ENCODE data around the gene TENM3.

TENM3 gene

DNA sequence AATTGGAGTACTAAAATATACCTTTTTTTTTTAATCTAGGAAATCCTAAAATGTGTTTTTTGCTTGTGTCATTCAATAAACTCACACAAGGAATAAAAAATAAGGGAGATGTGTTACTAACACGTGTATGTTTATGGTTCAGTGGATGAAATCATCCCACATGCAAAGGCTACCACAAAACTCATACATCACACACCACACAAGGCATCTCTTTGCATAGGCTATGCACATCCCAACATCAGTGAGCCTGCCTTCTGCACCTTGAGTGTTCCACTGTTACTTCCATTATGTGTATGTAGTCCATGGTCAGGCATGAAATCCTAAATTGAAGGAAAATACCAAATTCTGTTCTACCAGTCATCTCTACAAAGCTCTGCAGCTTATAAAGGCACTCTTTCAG, 460.9 kb downstream of the TENM3 start:
- DNase-seq, result no peak

GRCh38 chr4:182704948-182705347, 461.7 kb downstream of the TENM3 start:
- DNase-seq, result no peak

- no peak for DNase-seq
These were observed 462.2 kb downstream of the TENM3 start for GRCh38 chr4:182705389-182705788.

GRCh38 chr4:182711211-182711610, 468.0 kb downstream of the TENM3 start:
- no peak for DNase-seq

GRCh38 chr4:182715548-182715947, 472.3 kb downstream of the TENM3 start:
- no peak for DNase-seq

DNA sequence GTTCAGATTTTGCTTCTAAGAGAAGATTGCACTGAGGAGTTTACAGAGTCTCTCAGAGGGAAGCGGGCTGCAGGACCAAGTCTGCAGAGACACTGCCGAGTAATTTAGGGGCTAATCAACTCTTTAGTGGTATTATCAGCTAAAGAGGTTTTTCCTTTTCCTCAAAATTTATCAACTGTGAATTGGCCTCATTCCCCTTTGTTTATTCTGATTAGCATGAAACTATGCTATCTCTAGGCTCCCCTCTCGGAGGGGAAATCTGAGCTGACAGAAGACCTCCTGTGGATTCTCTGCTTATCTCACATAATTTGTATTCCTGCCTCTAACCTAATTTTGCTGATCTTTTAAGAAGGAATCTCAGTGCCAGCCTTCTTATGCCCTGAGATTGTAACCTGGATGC, 473.0 kb downstream of the TENM3 start:
- no peak for DNase-seq

DNA sequence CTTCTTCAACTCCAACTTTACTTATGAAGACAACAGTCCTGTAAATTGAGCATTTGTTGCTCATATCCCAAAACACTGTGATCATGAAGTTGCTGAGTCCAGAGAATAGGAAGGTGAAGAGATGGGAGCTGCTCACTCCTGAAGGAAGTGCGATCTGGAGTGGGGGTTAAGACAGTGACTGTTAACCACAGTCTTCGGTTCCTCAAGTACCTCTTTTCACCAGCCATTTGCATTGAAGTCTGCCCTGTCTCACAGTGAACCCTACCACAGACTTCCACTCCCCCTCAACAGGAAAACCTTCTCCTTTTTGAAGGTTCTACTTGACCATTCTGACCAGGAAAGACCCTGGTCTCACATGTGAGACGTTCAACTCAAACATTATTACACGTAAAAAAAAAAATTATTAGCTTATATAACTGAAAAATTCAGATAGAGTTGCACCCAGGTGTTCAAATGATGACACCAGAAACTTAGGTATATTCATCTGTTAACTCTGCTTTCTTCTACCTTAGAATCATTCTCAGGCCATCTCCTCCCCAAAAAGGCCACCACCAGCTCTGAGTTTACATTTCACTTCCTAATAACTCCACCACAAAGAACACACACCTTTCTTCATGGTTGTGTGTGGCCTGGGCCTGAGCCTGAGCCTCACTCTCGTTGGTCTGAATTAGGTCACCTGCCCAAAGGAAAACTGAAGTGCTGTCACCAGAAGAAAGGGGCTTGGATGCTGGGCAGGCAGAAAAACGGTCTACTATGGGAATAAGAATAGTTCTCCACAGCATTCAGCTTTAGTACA, 474.8 kb downstream of the TENM3 start:
- no peak for DNase-seq

DNA sequence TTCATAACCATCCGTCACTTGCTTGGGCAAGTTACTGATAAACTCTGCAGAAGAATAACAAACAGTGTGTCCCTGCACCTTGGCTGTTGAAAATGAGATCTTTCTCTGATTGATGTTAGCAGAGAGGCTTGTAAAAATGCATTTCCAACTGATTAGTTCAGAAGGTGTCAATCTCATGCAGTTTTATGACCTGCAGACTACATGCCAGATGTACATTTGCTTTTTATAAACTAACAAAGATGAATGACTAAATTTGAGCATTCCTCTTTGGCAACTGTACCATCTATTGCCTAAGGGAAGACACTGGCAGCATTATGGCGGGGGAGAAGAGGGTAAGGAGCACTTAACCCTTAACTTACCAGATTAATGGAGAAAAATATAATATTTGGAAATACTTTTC, 481.2 kb downstream of the TENM3 start:
- DNase-seq, result no peak

GRCh38 chr4:182729516-182729915, 486.3 kb downstream of the TENM3 start:
- DNase-seq, result no peak

GRCh38 chr4:182730791-182731190, 487.6 kb downstream of the TENM3 start:
- DNase-seq, result no peak

DNA sequence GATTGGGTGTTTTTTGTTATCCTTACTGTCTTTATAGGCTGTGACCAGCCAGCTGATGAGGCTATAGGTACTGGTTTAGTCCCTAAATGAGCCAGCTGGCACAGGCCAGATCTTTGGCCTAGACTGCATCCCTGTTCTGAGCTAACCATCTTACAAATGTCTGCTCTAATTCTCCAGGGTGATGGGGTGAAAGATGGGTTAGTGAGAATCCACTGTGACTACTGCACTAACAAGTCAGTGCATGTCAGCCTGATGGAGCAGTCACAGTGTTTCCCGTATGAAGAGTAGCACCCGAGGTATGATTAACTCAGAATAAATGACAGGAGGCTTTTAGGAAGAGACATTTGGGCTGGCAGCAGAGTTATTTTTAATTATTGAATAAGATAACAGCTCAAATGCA, 493.0 kb downstream of the TENM3 start:
- no peak for DNase-seq

- no peak for DNase-seq
These were observed 495.3 kb downstream of the TENM3 start for GRCh38 chr4:182738283-182739047.

GRCh38 chr4:182740256-182740655, 497.1 kb downstream of the TENM3 start:
- no peak for DNase-seq

DNA sequence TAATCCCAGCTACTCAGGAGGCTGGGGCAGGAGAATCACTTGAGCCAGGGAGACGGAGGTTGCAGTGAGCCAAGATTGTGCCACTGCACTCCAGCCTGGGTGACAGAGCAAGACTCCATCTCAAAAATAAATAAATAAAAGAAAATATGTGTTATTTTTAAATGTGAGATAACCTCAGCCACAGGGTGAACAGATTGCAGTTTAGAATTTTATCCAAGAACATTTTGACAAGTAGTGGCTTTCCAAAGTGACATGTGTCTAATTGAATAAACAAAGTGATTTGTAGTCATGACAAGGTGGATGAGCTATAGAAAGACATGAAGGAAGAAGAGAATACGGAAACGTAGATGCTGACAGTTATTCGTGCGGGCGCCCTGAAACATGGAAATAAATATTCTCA, 497.9 kb downstream of the TENM3 start:
- DNase-seq, result no peak

GRCh38 chr4:182741914-182742313, 498.7 kb downstream of the TENM3 start:
- no peak for DNase-seq

DNA sequence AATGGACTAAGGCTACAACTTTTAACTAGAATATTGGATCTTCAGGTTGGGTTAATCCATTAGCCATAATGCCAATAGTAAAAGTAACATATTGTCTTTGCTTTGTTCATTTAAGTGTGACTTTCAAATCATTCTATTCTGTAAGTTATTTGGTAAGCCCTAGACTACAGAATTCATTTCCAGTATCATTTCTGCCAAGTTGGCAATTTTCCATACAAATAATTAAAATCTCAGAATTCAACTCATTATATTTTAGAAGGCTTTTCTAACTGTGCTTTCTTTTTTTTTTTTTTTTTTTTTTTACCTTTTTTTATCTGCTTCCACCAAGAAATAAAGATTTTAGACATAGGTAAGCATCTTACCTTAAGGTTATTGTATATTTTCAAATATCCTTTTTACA, 500.6 kb downstream of the TENM3 start:
- DNase-seq, result no peak

- DNase-seq, result no peak
These were observed 502.0 kb downstream of the TENM3 start for GRCh38 chr4:182745237-182745636.

DNA sequence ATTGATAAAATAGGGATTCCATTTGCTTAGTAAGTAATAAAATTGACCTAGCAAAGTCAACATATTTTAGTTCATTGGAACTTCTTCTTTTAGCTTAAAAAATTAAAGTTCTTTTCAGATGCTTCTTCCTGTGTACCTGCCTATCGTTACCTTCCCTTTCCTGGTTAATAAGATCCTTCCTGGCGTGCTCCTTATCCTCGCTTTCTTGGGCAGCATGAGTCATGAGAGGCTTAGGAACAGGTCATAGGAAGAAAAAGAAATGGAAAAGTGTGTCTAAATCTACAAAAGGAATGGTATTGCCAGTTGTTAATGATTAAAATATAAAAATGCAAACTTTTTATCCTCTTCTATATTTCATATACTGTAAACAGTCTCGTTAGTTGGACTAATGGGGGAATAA, 503.7 kb downstream of the TENM3 start:
- DNase-seq, result no peak

GRCh38 chr4:182748283-182748682, 505.1 kb downstream of the TENM3 start:
- DNase-seq, result no peak

- DNase-seq, result no peak
These were observed 505.7 kb downstream of the TENM3 start for GRCh38 chr4:182748949-182749348.

GRCh38 chr4:182749667-182750167, 506.5 kb downstream of the TENM3 start:
- DNase-seq, result no peak

DNA sequence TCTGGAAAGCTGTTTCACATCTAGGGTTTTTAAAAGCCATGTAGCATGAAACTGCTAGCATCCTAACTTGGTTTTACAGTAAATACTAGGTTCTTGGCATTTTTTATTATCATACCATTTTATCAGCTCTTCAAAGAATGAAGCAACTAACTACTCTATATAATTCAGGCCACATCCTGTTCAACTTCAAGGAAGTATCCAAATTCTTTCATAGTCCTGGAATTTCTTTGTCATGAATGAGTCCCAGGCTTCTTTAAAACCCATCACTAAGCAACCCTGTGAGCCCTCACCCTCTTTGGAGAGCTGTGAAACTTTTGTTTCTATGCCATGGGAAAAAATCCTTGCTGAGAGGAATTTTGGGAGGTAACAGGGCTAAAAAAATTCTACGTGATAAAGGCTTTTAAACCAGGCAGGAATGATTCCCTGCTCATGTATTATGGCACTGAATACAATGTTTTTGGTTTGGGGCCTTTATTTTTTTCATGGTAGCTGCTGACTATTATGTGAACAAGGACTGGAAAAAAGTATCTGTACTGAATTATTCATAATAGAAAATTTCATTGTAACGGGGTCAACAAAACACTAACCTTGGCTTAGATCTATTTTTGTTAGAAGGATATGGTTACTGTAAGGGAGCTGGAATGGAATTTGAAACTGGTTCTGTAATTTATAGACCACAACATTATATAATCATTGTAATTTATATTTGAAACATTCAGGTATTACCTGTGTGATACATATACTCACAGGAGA, 509.1 kb downstream of the TENM3 start:
- no peak for DNase-seq

DNA sequence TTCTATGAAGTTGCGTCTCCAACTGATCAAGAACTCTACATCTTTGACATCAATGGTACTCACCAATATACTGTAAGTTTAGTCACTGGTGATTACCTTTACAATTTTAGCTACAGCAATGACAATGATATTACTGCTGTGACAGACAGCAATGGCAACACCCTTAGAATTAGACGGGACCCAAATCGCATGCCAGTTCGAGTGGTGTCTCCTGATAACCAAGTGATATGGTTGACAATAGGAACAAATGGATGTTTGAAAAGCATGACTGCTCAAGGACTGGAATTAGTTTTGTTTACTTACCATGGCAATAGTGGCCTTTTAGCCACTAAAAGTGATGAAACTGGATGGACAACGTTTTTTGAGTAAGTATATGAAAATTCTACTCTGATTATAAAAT, 511.7 kb downstream of the TENM3 start:
- DNase-seq, result no peak

Data from activated CD4-positive, alpha-beta T cell treated with anti-CD3 and anti-CD28 coated beads, Interleukin-2, amount 50 U/mL, for 1 hour (primary cell).